Activated T-cell treated with anti-CD3 and anti-CD28 coated beads, Interleukin-2, amount 50 U/mL, for 72 hours (primary cell): Measurements from ENCODE around the gene MGAT4A. TPM values are rescaled to one million over a fixed set of nuclear protein-coding genes. Genes with fewer than 3 reads are reported as not detected.

Experiments
- ATAC-seq, 2 donors: fragments of 150-1000 bp; cut with Tn5 transposase; replicated peaks in 1 of 2; 2 replicates each; pipeline ENCODE4 v1.10.0; 2021; ENCODE audit warnings: moderate library complexity in 2 of 2, mild to moderate bottlenecking in 1 of 2
- DNase-seq, 2 donors: peaks; one replicate each; pipeline ENCODE4 v3.0.0; 2021 to 2022; ENCODE audit warnings: mixed read lengths in 1 of 2
- H3K27ac Mint-ChIP-seq: one replicate; pipeline ENCODE4 v1.8.0; 2022; ENCODE audit warnings: mild to moderate bottlenecking, moderate library complexity, mixed read lengths
- H3K27me3 Mint-ChIP-seq: one replicate; pipeline ENCODE4 v1.8.0; 2022; ENCODE audit warnings: low read depth, mixed read lengths
- H3K36me3 Mint-ChIP-seq, 2 donors: one replicate each; pipeline ENCODE4 v1.8.0; 2022; ENCODE audit warnings: mixed read lengths in 2 of 2, mild to moderate bottlenecking in 1 of 2; ENCODE audit not compliant: insufficient read depth in 2 of 2
- H3K4me1 Mint-ChIP-seq: one replicate; pipeline ENCODE4 v1.8.0; 2022; ENCODE audit warnings: low read depth, mixed read lengths
- H3K4me3 Mint-ChIP-seq, 2 donors: one replicate each; pipeline ENCODE4 v1.8.0; 2022; ENCODE audit warnings: mild to moderate bottlenecking in 2 of 2, mixed read lengths in 2 of 2, moderate library complexity in 2 of 2
- H3K9me3 Mint-ChIP-seq, 2 donors: one replicate each; pipeline ENCODE4 v1.8.0; 2022; ENCODE audit warnings: mixed read lengths in 2 of 2
- total RNA-seq, 2 donors: library from RNA; stranded (reverse); gene quantifications; one replicate each; pipeline ENCODE4 v1.2.3, GENCODE V29; 2022

Gene MGAT4A
- total RNA-seq, 2 donors from 2014 or later = 108 to 109 TPM

DNA sequence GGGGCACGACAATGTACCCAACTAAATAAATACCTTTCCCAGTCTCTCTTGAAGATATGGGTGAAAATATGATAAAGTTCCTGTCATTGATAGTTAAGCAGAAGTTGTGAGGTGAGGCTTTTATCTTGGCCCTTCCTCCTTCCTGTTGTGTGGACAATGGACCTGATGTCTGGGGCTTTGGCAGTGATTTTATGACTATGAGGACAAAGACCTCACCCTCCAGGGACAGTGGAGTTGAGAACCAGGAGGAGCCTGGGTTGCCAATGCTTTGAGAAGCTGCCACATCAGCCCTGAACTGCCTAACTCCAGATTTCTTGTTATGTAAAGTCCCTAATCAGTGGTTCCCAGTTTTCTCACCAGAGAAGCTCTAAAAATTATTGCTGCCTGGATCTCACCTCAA lies 20.8 kb upstream of the MGAT4A start:
- H3K4me3 Mint-ChIP-seq = no peak overlapping the region
- no peaks in the 10 kb centered on the region for H3K9me3 Mint-ChIP-seq

DNA sequence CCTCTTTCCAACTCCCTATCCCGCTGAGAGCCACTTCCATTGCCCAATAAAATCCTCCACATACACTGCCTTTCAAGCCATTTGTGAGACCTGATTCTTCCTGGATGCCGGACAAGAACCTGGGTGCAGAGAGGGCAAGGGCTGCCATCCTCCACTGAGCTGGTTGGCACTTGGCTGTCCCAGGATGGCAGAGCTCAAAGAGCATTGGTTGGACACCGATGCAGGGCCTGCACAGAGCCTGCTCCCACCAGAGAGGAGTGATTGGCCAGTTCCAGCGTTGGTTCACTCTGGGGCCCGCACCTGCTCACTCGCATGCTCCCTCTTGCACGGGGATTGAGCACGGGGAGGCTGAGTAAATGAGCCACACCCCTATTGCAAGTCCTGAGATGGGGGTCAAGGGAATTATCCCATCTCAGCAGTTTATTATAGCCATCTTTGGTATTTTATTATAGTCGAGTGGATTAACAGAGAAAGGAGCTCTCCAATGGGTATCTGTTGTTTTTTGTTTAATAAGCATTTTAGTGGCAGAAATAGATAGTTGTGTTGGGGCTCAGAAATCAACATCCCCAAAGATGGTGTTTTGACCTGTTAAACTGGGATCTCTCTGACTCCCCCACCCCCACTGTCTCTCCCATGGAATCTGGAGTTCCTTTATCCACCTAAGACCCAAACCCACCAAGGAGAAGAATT lies 19.8 kb upstream of the MGAT4A start:
- no peak for ATAC-seq
- DNase-seq = no peak
- Mint-ChIP-seq H3K9me3 (no peaks in the 10 kb centered on the region), H3K4me1 (peaks cover 29% of the 10 kb centered on the region), H3K36me3 (no peaks in the 10 kb centered on the region), H3K27me3 (no peaks in the 10 kb centered on the region), H3K27ac (no peak overlapping the region), H3K4me3 (no peak overlapping the region)

More for the DNA sequence above, 20.8 kb upstream of the MGAT4A start:
- Mint-ChIP-seq H3K27me3 (no peaks in the 10 kb centered on the region), H3K36me3 (no peaks in the 10 kb centered on the region), H3K4me1 (peaks cover 21% of the 10 kb centered on the region), H3K27ac (no peak overlapping the region)
- DNase-seq (no peak), ATAC-seq (no peak)

DNA sequence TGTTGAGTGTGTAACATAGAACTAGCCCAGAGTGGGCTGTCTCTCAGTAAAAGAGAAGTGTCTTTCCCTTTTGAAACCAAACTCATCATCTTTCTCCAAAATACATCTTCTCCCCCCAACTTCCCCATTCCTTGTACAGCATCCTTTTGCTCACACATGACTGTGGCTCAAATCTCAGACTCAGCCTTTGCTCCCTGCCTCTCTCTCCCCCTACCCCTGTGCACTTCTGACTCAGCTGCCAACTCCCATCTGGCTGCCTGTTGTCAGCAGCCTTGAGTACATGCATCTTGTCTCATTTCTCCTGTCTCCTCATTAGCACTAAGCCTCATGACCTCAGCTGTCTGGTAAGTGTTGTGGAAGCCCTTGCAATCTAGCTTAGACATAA lies 18.1 kb upstream of the MGAT4A start:
- H3K36me3 Mint-ChIP-seq = no peaks in the 10 kb centered on the region
- no peak overlapping the region for H3K27ac Mint-ChIP-seq
- H3K4me1 Mint-ChIP-seq = peaks cover 43% of the 10 kb centered on the region
- no peaks in the 10 kb centered on the region for H3K9me3 Mint-ChIP-seq
- peak overlapping the region; percentile 19 to 20 for H3K4me3 Mint-ChIP-seq
- DNase-seq = no peak
- no peaks in the 10 kb centered on the region for H3K27me3 Mint-ChIP-seq
- ATAC-seq = peak; percentile 47 to 63

DNA sequence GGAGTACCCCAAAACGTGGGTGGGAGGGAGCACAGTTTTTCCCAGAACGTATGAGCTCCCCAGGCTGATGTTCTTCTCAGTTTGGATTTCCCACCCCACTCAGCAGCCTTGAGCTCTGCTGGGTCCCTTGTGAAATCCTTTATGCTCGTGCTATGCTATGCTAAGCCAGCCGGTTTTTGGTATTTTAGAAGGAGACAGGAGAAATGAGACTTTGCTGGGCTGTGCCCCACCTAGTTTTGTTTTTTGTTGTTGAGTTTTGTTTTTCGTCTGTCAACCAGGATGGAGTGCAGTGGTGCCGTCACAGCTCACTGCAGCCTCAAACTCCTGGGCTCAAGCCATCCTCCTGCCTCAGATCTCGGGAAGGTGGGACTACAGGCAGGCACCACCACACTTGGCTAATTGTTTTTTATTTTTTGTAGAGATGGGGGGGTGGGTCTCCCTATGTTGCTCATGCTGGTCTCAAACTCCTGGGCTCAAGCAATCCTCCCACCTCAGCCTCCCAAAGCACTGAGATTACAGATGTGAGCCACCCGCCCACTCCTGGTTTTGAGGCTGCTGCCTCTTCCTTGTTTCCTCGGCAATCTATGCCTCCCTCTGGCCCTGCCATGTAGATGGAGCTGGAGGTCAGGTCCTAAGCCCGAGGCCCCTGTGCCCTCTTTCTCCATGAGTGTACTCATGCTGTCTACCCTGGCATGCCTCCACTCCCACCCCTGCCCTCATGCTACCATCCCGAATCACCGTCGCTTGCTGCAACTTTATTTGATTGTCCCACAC lies 17.5 kb upstream of the MGAT4A start:
- Mint-ChIP-seq H3K4me3 (peak overlapping the region; percentile 19 to 20), H3K4me1 (peaks cover 43% of the 10 kb centered on the region), H3K27ac (no peak overlapping the region), H3K9me3 (no peaks in the 10 kb centered on the region), H3K27me3 (no peaks in the 10 kb centered on the region), H3K36me3 (peaks cover 0 to 1% of the 10 kb centered on the region in 2 donors)
- ATAC-seq = peak in 1 of 2 donors; percentile 32
- no peak for DNase-seq

DNA sequence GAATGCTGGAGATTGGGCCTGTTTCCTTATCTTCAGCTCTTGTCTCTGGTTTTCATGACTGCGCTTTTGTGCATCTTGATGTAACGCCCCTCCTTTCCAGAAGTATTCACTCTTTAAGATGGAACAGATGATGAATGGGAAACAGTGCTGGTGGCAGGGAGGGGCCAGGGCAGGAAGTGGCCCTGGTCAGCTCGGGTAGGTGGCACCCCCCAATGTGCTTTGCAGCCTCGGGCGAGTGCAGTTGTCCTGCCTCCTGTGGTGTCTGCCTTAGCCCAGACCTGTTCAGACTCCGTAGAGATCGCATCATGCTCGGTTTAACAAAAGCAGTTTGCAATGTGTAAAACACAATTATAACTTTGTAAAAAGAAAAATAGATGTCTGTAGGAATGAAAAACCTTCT lies 17.0 kb upstream of the MGAT4A start:
- no peak for DNase-seq
- Mint-ChIP-seq H3K4me1 (peaks cover 48% of the 10 kb centered on the region), H3K36me3 (peaks cover 0 to 1% of the 10 kb centered on the region in 2 donors), H3K27ac (no peak overlapping the region), H3K27me3 (no peaks in the 10 kb centered on the region), H3K4me3 (peak overlapping the region in 1 of 2 donors; percentile 19), H3K9me3 (no peaks in the 10 kb centered on the region)
- ATAC-seq = no peak

DNA sequence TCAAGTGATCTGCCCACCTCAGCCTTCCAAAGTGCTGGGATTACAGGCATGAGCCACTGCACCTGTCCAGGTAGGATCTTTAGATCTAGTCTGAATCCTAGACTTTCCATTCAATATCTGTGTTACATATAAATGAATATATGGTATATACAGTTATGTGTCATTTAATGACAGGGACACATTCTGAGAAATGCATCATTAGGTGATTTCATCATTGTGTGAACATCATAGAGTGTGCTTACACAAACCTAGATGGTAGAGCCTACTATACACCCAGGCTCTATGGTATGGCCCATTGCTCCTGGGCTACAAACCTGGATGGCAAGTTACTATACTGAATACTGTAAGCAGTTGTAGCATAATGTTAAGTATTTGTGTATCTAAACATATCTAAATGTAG lies 15.5 kb upstream of the MGAT4A start:
- peaks cover 0 to 1% of the 10 kb centered on the region in 2 donors for H3K36me3 Mint-ChIP-seq
- ATAC-seq (peak; percentile 56 to 80), DNase-seq (no peak)
- H3K27ac Mint-ChIP-seq = peak overlapping the region; percentile 63
- H3K4me3 Mint-ChIP-seq = no peak overlapping the region
- H3K27me3 Mint-ChIP-seq = no peaks in the 10 kb centered on the region
- no peaks in the 10 kb centered on the region for H3K9me3 Mint-ChIP-seq
- peaks cover 53% of the 10 kb centered on the region for H3K4me1 Mint-ChIP-seq

DNA sequence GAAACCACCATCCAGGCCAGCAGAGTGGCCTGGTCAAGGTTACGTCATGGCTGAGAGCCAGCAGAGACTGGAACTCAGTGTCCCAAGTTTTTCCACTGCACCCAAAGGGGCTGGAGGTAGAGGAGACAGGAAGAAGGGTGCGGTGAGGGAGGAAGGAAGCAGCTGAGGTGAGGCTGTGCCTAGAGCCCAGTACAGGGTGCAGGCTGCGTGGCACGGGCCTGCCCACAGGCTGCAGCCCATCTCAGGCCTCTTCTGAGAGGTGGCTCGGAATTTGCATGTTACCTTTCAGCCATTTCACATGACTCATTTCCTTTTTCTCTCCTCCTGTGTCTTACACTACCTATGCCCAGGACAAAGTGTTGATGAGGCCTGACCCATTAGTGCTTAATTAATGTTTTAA lies 13.7 kb upstream of the MGAT4A start:
- DNase-seq (no peak), ATAC-seq (no peak)
- H3K9me3 Mint-ChIP-seq = no peaks in the 10 kb centered on the region
- H3K4me3 Mint-ChIP-seq = no peak overlapping the region
- H3K36me3 Mint-ChIP-seq = peaks cover 0 to 1% of the 10 kb centered on the region in 2 donors
- H3K27me3 Mint-ChIP-seq = no peaks in the 10 kb centered on the region
- H3K4me1 Mint-ChIP-seq = peaks cover 58% of the 10 kb centered on the region
- no peak overlapping the region for H3K27ac Mint-ChIP-seq

DNA sequence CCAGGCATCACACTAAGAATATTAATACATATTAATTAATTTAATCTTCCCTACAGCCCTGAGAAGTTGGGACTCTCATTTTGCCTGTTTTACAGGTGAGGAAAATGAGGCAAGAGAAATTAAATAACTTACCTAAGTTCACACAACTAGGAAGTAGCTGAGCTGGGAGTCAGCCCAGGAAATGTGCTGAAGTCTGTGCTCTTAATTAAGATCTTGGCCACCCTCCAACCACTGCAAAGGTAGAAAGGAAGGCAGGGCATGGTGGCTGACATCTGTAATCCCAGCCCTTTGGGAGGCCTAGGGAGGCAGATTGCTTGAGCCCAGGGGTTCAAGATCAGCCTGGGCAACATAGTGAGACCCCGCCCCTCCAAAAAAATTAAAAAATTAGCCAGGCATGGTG lies 12.9 kb upstream of the MGAT4A start:
- DNase-seq (no peak), ATAC-seq (no peak)
- H3K27me3 Mint-ChIP-seq = no peaks in the 10 kb centered on the region
- H3K36me3 Mint-ChIP-seq = peaks cover 0 to 1% of the 10 kb centered on the region in 2 donors
- no peaks in the 10 kb centered on the region for H3K9me3 Mint-ChIP-seq
- H3K4me1 Mint-ChIP-seq = peaks cover 51% of the 10 kb centered on the region
- H3K27ac Mint-ChIP-seq = no peak overlapping the region
- no peak overlapping the region for H3K4me3 Mint-ChIP-seq

DNA sequence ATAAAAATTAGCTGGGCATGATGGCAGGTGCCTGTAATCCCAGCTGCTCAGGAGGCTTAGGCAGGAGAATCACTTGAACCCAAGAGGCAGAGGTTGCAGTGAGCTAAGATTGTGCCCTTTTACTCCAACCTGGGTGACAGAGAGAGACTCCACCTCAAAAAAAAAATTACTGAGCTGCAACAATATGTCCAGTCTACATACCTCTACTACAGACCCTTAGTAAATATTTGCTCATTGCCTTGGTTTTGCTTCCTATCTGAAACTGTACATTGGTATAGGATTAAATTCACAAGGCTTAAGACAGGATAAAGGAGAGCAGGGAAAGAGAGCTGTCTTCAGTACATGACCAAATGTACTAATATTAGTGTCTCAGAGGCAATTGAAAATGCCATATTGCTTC lies 8.1 kb upstream of the MGAT4A start:
- Mint-ChIP-seq H3K27ac (no peak overlapping the region), H3K27me3 (no peaks in the 10 kb centered on the region), H3K4me1 (peaks cover 60% of the 10 kb centered on the region), H3K36me3 (peaks cover 5 to 6% of the 10 kb centered on the region in 2 donors), H3K4me3 (no peak overlapping the region), H3K9me3 (peaks cover 0 to 3% of the 10 kb centered on the region in 2 donors)
- no peak for ATAC-seq
- DNase-seq = no peak

DNA sequence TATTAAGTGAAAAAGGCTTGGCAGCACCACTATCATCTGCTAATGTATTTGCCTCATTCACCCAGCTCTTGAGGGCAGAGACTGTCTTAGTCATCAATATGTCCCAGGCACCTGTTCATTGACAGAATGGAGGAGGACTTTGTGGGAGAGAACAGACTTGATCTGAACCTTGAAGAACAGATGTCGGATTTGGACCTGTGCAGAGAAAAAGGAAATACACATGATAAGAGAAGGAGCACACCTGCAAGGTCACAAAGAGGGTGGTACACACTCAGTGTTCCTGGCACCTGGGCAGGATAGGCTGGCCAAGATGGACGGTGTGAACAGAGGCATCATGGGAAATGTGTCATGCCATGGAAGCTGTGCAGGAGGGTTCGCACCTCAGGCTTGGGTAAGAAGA lies 7.4 kb upstream of the MGAT4A start:
- DNase-seq (no peak), ATAC-seq (no peak)
- Mint-ChIP-seq H3K36me3 (peaks cover 5% of the 10 kb centered on the region in 2 donors), H3K4me3 (peak overlapping the region in 1 of 2 donors; percentile 21), H3K27me3 (no peaks in the 10 kb centered on the region), H3K27ac (peak overlapping the region; percentile 59), H3K4me1 (peaks cover 65% of the 10 kb centered on the region), H3K9me3 (peaks cover 0 to 3% of the 10 kb centered on the region in 2 donors)

DNA sequence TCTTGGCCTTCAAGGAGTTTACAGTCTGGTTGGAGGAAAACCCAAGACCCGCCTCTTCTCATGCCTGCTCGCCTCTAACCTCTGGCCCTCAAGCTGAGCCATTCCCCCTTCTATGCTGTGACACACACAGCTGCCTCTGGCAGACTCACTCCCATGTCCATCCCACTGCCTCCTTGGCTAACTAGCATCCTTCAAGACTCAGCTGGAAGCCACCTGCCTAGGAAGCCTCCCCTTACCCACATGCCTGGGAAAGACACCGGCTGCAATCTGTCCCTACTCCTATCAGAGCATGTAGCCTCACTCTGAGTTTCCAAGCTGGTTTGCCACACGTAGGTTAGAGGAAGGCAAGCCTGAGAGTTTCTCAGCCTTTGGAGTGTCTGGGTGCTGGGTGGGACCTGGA lies 6.9 kb upstream of the MGAT4A start:
- Mint-ChIP-seq H3K27ac (peak overlapping the region; percentile 5), H3K36me3 (peaks cover 5% of the 10 kb centered on the region in 2 donors), H3K9me3 (peaks cover 0 to 3% of the 10 kb centered on the region in 2 donors), H3K4me3 (peak overlapping the region; percentile 21 to 25), H3K4me1 (peaks cover 65% of the 10 kb centered on the region), H3K27me3 (no peaks in the 10 kb centered on the region)
- ATAC-seq = no peak
- no peak for DNase-seq

DNA sequence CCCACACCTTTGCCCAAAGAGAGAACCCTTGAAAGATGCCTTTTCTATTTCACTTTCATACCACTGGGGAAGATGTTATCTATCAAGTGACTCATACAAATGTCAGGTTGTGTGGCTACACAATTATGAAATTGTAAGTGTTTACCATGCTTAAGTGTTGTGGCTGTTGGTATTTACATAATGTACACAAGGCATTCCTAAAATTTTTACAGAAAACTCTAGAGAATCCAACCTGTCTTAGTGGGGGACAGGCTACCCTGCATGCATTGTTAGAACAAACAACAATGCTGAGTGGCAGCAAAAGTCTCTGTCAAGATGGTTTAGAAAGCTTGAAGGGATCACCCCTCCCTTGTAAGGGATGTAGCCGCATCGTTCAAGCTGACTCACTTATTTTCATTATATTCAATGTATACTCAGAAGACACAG lies 5.5 kb upstream of the MGAT4A start:
- DNase-seq (peak; percentile 38 to 49), ATAC-seq (peak; percentile 84 to 90)
- Mint-ChIP-seq H3K27ac (peak overlapping the region; percentile 47), H3K4me3 (peak overlapping the region; percentile 59 to 83), H3K36me3 (peaks cover 9 to 14% of the 10 kb centered on the region in 2 donors), H3K4me1 (peaks cover 73% of the 10 kb centered on the region), H3K9me3 (peaks cover 0 to 6% of the 10 kb centered on the region in 2 donors), H3K27me3 (no peaks in the 10 kb centered on the region)

DNA sequence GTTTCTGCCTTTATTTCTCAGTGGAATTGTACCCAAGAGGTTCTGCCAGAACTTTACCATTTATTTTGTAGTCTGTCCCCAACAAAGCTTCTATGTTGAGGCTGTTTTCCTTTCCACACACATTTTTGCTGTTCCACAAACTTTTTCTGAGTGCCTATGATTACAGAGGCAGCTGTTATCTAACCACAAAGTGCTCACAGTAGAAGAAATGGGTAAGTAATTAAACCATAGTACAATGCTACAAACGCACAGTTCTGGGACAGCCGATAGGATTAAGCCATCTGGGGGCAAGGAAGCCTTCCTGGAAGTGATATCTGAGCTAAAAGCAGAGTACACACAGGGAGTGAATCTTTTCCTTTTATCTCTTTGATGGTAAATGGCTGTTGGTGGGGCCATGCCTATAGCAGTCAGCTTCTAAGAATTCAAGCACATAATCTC lies 3.9 kb upstream of the MGAT4A start:
- ATAC-seq (no peak), DNase-seq (no peak)
- peaks cover 0 to 6% of the 10 kb centered on the region in 2 donors for H3K9me3 Mint-ChIP-seq
- H3K36me3 Mint-ChIP-seq = peaks cover 12 to 14% of the 10 kb centered on the region in 2 donors
- no peaks in the 10 kb centered on the region for H3K27me3 Mint-ChIP-seq
- peaks cover 71% of the 10 kb centered on the region for H3K4me1 Mint-ChIP-seq
- H3K4me3 Mint-ChIP-seq = peak overlapping the region; percentile 89 to 96
- peak overlapping the region; percentile 93 for H3K27ac Mint-ChIP-seq
